Astrocyte of the spinal cord (primary cell): ENCODE measurements around the gene B3GNT7.

Source experiments
- DNase-seq: peaks from one replicate; pipeline ENCODE4 v3.0.0; 2011; ENCODE audit warnings: low read depth, low spot score
- H3K4me3 ChIP-seq: 2 replicates; pipeline ENCODE4 v1.5.1; 2011; ENCODE audit warnings: low read depth, mild to moderate bottlenecking, low read length, moderate library complexity
- CTCF ChIP-seq: IDR thresholded peaks from 2 replicates; pipeline ENCODE4 v1.5.1; 2012; ENCODE audit warnings: low read depth, mild to moderate bottlenecking, low read length, inconsistent platforms
- in situ Hi-C: cut with HindIII; loops from 2 replicates; pipeline ENCODE4 v1.10.0; 2017; ENCODE audit warnings: low sequenced_read_pairs

B3GNT7 gene

DNA sequence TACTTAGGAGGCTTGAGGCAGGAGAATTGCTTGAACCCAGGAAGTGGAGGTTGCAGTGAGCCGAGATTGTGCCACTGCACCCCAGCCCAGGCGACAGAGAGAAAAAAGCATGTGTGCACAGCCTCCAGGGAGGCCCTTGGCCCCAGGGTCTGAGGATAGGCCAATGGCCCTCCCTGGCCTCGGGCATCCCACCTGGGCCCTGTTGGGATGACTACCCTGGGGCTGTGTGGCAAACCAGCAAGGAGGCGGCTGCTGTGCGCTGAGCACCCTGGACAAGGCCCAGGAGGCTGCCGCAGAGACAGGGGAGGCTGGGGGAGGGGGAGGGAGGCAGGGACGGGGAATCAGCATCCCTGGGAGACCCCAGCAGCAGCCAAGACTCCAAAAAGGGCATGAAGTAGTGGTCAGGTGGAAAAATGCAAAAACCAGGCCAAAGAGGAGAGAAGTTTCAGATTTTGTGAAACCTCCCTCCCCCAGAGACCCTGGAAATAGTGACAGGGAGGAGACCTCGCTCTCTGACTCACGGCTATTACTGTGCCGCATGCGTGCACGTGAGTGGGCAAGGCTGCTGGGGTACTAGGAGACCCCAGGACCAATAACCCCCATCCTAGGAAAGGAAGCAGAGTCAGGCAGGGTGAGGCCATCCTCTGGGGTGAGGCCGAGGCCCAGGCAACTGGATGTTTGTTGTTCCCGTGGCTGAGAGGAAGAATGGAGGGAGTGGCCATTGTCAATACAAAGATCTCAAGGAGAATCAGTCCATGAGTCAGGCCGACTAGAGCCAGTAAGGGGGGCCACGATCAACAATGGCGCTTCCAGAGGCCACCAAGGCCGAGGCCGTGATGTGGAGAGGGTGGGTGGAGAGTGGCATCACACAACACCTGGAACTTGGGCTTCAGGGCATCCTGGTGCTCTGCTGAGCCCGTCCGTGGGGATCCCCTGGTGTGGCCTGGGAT lies 16.0 kb upstream of the B3GNT7 start:
- in situ Hi-C loops: no loop called here
- TF ChIP-seq CTCF: no peak
- no peak for DNase-seq
- no peak overlapping the region for H3K4me3 ChIP-seq

DNA sequence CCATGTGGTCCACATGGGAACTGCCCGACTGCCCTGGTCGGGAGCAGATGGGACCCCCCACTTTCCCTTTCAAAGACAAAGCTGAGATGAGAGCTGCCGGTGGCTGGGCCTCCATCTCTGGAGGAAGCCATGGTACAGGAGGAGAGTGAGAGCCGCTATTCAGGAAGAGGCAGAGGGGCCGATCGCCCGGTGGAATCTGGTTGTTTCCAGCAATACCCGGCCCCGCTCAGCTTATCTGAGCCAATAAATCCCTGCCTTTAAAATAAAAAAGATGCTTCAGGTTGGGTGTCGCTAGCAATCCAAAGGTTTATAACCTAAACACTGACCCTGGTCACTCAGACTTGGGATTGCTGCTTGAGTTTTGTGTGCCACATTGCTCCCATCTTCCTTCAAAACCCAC lies 15.2 kb upstream of the B3GNT7 start:
- in situ Hi-C loops: no loop called here
- H3K4me3 ChIP-seq: no peak overlapping the region
- no peak for TF ChIP-seq CTCF
- no peak for DNase-seq

- in situ Hi-C loops: no loop called here
- no peak for TF ChIP-seq CTCF
- no peak overlapping the region for H3K4me3 ChIP-seq
- no peak for DNase-seq
These were observed 14.3 kb upstream of the B3GNT7 start for GRCh38 chr2:231380991-231381847.

DNA sequence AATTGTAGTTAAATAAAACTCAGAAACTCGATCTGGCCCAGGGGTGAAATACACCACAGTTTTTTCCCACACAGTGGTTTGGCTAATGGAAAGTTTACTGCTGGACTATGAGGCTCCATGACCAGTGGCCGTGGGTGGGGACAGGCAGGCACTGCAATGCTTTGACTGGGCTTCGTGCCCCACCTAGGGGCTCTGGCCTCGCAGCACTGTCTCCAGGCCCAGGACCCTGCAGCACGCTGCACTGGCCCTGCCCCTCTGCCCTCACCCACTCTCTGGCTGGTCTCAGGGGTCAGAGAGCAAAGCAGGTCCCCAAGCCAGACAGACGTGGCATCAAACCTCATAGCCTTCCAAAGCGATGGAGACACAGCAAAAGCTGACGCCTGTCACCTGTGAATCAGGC lies 13.4 kb upstream of the B3GNT7 start:
- in situ Hi-C loops: no loop called here
- no peak for TF ChIP-seq CTCF
- DNase-seq: no peak
- no peak overlapping the region for H3K4me3 ChIP-seq

- in situ Hi-C loops: no loop called here
- TF ChIP-seq CTCF: no peak
- no peak for DNase-seq
- H3K4me3 ChIP-seq: no peak overlapping the region
These were observed 11.9 kb upstream of the B3GNT7 start for GRCh38 chr2:231383416-231384108.

DNA sequence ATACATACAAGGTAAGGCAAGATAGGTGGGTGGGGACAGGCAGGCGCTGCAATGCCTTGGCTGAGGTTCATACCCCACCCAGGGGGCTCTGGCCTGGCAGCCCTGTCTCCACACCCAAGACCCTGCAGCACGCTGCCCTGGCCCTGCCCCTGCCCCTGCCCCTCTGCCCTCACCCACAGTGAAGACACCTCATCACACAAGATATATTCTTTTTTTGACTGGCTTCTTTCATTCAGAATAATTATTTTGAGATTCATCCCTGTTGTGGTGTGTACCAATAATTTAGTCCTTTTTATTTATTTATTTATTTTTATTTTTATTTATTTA lies 11.4 kb upstream of the B3GNT7 start:
- in situ Hi-C loops: no loop called here
- no peak for TF ChIP-seq CTCF
- no peak for DNase-seq

More for the DNA sequence above, 11.4 kb upstream of the B3GNT7 start:
- H3K4me3 ChIP-seq: no peak overlapping the region
